ENCODE measurements around the gene MCM5.

The MCM5 gene

DNA sequence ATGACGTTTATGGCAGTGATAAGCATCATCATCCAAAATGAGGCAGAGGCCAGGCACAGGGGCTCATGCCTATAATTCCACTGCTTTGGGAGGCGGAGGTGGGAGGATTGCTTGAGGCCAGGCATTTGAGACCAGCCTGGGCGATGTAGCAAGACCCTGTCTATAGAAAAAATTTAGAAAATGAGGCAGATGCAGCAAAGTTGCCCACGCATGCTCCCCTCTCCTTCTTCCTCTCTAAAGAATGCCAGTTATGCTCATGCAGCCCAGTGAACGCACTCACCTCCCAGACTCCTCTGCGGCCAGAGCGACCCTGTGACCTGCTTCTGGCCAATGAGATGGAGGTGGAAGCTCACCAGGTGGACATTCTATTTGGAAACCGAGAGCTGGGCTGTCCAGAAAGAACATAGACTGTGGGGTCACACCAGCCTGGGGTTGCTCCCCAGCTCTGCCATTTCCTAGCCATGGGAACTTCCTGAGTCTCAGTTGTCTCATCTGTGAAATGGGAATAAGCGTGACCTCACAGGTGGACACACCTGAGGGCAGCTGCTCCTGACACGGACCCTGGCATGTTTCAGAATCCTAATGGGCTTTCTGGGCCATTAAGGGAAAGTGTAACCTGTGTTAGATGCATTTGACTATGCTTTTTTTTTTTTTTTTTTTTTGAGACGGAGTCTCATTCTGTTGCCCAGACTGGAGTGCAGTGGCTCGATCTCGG, 44.9 kb downstream of the MCM5 start:
- Histone ChIP-seq H3K4me1 (ENCODE audit: low read length) (peaks cover 13% of the 10 kb centered on the region), H3K27ac (ENCODE audit: low read length) (no peak overlapping the region), H2AFZ (ENCODE audit: low read length) (no peak overlapping the region), H3K4me3 (ENCODE audit: low read length) (no peak overlapping the region), H3K9me3 (replicated peaks; ENCODE audit: insufficient read depth, low read length) (no peaks in the 10 kb centered on the region), H3K36me3 (replicated peaks; ENCODE audit: insufficient read depth, low read length) (no peaks in the 10 kb centered on the region), H3K27me3 (replicated peaks; ENCODE audit: insufficient read depth, low read length) (no peaks in the 10 kb centered on the region), H3K9me2 (replicated peaks; ENCODE audit: insufficient read depth, low read length) (no peaks in the 10 kb centered on the region), H3K4me2 (ENCODE audit: low read depth, low read length) (no peak overlapping the region), H3K79me2 (ENCODE audit: low read length) (no peaks in the 10 kb centered on the region), H3F3A (ENCODE audit: insufficient read depth, low read length) (peaks cover 8% of the 10 kb centered on the region), H3K9ac (ENCODE audit: low read length) (no peak overlapping the region), H4K20me1 (ENCODE audit: insufficient read depth, low read length) (no peaks in the 10 kb centered on the region)
- TF ChIP-seq EZH2phosphoT487 (IDR thresholded peaks at IDR 0.05; ENCODE audit: low read length) (no peak), EZH2 (optimal IDR thresholded peaks at IDR 0.05; ENCODE audit: low read depth, low read length) (no peak), CTCF (IDR thresholded peaks at IDR 0.05; ENCODE audit: low read length) (no peak)
- DNase-seq: no peak

DNA sequence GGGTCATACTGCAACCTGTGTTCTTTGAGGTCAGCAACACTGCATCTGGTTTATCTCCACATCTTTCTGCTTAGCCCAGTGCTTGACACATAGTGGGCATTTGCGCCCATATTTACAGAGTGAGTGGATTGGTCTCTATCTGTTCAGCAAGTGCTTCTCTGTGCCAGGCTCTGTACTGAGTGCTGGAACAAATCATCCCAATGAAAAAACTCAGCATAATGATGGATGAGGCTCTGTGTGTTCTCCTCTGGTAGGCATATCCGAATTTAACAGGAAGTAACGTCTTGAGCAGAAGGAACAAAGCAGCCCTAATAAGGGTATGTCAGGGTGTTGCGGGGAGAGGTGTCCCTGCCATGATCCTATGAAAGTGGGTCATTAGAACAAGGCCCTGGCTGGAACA, 46.0 kb downstream of the MCM5 start:
- H3K27ac ChIP-seq (ENCODE audit: low read length): no peak overlapping the region

DNA sequence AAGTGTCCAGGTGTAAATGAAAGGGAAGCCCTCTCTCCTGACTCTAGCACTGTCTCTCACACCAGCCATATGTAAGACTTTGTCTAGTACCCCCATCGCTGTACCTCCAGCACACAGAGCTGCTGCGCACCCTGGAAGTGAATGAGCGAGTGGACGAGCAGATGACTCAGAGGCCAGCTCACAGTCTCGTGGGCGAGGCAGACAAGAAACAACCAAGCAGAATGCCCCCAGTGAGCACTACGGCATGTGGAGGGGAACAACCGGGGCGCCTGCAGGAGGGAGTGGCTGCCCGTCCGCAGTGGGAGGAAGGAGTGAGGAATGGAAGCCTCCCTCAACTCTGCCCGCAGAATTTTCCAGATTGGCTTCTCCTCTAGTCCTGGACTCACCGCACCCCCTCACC, 46.4 kb downstream of the MCM5 start:
- Histone ChIP-seq H3K27ac (ENCODE audit: low read length) (no peak overlapping the region), H3K27me3 (replicated peaks; ENCODE audit: insufficient read depth, low read length) (no peaks in the 10 kb centered on the region), H4K20me1 (ENCODE audit: insufficient read depth, low read length) (no peaks in the 10 kb centered on the region), H3K4me1 (ENCODE audit: low read length) (peaks cover 13% of the 10 kb centered on the region), H3K36me3 (replicated peaks; ENCODE audit: insufficient read depth, low read length) (no peaks in the 10 kb centered on the region), H3K9ac (ENCODE audit: low read length) (no peak overlapping the region), H3K4me3 (ENCODE audit: low read length) (no peak overlapping the region), H3F3A (ENCODE audit: insufficient read depth, low read length) (peaks cover 8% of the 10 kb centered on the region), H3K4me2 (ENCODE audit: low read depth, low read length) (no peak overlapping the region), H3K79me2 (ENCODE audit: low read length) (no peaks in the 10 kb centered on the region), H2AFZ (ENCODE audit: low read length) (no peak overlapping the region), H3K9me3 (replicated peaks; ENCODE audit: insufficient read depth, low read length) (no peaks in the 10 kb centered on the region), H3K9me2 (replicated peaks; ENCODE audit: insufficient read depth, low read length) (no peaks in the 10 kb centered on the region)
- no peak for DNase-seq
- TF ChIP-seq EZH2phosphoT487 (IDR thresholded peaks at IDR 0.05; ENCODE audit: low read length): no peak
- no peak for TF ChIP-seq EZH2 (optimal IDR thresholded peaks at IDR 0.05; ENCODE audit: low read depth, low read length)
- TF ChIP-seq CTCF (IDR thresholded peaks at IDR 0.05; ENCODE audit: low read length): no peak

More for the DNA sequence above, 46.0 kb downstream of the MCM5 start:
- Histone ChIP-seq H3K27me3 (replicated peaks; ENCODE audit: insufficient read depth, low read length) (no peaks in the 10 kb centered on the region), H3K4me3 (ENCODE audit: low read length) (no peak overlapping the region), H3K4me2 (ENCODE audit: low read depth, low read length) (no peak overlapping the region), H4K20me1 (ENCODE audit: insufficient read depth, low read length) (no peaks in the 10 kb centered on the region), H3K4me1 (ENCODE audit: low read length) (peaks cover 13% of the 10 kb centered on the region), H3K36me3 (replicated peaks; ENCODE audit: insufficient read depth, low read length) (no peaks in the 10 kb centered on the region), H2AFZ (ENCODE audit: low read length) (no peak overlapping the region), H3K79me2 (ENCODE audit: low read length) (no peaks in the 10 kb centered on the region), H3K9ac (ENCODE audit: low read length) (no peak overlapping the region), H3K9me3 (replicated peaks; ENCODE audit: insufficient read depth, low read length) (no peaks in the 10 kb centered on the region), H3K9me2 (replicated peaks; ENCODE audit: insufficient read depth, low read length) (no peaks in the 10 kb centered on the region), H3F3A (ENCODE audit: insufficient read depth, low read length) (peaks cover 8% of the 10 kb centered on the region)
- TF ChIP-seq CTCF (IDR thresholded peaks at IDR 0.05; ENCODE audit: low read length): no peak
- no peak for TF ChIP-seq EZH2 (optimal IDR thresholded peaks at IDR 0.05; ENCODE audit: low read depth, low read length)
- TF ChIP-seq EZH2phosphoT487 (IDR thresholded peaks at IDR 0.05; ENCODE audit: low read length): no peak
- no peak for DNase-seq
